ENCODE data around the gene RHEBL1.

DNA sequence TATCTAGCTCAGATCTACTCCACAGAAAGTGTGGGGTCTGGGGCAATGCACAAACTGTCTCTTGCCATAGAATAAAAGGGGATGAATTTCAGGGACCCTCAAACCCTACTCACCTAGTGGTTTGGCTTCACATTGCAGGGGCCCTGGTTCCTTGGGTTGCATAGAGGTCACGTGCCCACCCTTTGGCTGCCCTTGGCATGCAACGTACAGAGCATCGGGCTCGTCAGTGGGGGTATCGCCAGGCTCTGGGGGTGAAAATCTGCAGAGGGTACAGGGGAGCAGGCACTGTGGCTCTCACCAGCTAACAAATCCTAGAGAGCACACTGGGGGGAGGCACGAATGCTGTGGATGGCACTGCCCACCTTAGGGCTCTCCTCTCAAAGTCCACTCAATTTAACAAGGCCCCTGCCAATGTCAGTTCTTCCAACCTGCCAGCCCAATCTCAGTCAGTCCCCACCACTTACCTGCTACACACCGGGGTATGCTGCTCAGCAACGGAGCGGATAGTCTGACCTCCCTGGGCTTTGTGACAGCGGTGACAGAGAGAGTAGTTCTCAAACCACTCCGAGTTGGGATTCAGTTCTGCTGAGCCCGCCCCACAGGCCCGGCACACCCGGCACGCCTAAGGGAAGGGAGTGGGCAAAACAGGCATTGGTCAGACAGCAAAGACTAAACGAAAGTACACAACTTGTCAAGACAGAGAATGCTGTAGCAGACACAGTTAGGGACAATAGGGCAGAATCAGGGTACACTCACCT, 17.1 kb downstream of the RHEBL1 start:
- TF ChIP-seq EZH2 (IDR thresholded peaks at IDR 0.05; ENCODE audit: insufficient read depth, poor library complexity, severe bottlenecking): no peak
- no peak for TF ChIP-seq EZH2phosphoT487 (IDR thresholded peaks at IDR 0.05; ENCODE audit: insufficient read depth, low read depth)

Data from GM23248 (cell line).